ENCODE data around the gene PHACTR1. TPM values are rescaled to one million over a fixed set of nuclear protein-coding genes. Genes with fewer than 3 reads are reported as not detected.

Gene PHACTR1
- polyA plus RNA-seq, 1 donor: 20.1 TPM

DNA sequence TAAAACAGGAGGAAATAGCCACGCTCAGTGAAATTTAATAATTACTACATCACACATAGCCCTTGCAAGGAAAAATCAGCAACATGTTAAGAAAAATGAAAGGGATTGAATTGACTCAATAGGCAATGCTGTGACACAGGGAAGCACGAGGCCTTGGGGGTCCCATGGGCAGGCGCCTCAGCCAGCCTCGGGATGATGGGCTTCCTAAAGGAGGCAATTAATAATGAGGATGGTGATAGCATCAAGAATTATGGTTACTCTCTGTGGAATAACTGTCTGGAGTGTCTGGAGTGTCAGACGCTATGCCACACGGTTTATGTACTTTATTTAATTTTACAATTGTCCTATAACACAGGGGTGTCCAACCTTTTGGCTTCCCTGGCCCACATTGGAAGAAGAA lies 481.6 kb downstream of the PHACTR1 start:
- no peak for DNase-seq

DNA sequence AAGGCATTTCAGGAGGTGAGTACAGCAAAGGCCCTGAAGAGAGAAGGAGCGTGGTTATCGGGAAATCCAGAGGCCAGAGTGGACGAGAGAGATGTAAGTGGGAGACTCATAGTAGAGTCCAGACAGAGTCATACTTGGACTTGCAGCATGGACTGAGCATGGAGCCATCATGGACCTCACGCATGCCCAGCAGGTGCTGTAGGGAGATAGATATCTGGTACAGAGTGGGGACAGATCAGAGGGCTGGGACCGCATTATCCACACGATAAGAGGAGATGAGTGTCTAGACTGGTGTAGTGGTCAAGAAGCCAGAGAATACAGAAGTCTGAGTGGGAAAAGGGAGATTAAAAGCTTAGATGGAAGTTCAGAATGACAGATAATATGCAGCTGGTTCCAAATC lies 484.8 kb downstream of the PHACTR1 start:
- DNase-seq: no peak

DNA sequence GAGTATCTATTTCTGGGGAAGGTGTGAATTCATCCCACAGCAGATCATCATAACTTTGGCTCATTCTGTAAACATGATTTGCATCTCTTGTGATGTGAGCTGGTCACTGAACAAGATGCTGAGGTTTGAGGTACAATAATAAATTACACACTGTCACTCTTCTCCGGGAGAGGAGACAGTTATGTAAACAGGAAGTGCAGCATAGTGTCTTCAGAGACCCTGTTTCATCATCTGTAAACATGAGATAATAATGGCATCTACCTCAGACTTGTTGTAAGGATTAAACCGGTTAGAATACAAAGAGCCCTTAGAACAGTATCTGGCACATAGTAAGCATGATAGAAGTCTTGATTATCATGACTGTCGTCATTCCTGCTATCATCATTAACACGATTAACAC lies 486.6 kb downstream of the PHACTR1 start:
- no peak for DNase-seq

DNA sequence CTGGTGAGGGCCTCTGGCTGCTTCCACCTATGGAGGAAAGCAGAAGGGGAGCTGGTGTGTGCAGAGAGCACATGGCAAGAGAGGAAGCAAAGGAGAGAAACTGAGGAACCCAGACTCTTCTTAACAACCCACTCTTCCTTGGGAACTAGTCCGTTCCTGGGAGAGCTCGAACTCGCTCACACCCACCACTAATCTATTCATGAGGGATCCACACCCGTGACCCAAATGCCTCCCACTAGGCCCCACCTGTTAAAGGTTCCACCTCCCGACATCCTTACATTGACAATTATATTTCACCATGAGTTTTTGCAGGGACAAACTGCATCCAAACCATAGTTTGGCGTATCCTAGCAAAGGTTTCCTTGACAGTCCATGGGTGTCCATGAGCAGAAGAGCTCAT lies 488.5 kb downstream of the PHACTR1 start:
- DNase-seq: no peak

DNA sequence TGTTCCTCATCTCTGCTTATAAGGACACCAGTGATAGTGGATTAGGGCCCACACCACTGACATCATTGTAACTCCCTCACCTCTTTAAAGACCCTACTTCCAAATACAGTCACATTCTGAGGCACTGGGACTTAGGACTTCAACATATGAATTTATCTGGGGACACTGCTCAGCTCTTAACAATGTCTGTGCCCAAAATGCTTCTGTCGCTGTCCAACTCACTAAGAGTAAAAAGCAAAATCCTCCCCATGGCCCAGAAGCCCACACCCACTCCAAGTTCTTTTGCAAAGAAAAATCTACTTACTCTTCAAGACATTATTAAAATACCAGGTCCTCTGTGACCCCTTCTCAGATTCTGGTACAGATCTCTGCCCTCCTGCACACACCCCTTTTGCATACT lies 495.5 kb downstream of the PHACTR1 start:
- DNase-seq: no peak

DNA sequence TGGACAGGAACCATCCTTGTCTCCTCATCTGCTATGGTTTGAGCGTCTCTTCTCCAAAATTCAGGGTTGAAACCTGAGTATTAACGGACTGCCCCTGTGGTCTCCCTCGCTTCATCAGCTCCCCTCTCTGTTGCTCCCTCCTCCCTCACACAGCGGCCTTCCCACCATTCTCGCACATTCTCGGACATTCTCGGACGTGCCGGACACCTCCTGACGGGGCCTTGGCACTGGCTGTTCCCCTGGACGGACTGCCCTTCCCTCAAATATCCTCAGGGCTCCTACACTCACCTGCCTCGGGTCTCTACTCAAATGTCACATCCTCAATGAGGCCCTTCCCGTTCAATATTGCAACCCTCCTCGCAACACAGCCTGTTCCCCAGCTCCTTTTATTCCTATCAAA lies 496.0 kb downstream of the PHACTR1 start:
- no peak for DNase-seq

DNA sequence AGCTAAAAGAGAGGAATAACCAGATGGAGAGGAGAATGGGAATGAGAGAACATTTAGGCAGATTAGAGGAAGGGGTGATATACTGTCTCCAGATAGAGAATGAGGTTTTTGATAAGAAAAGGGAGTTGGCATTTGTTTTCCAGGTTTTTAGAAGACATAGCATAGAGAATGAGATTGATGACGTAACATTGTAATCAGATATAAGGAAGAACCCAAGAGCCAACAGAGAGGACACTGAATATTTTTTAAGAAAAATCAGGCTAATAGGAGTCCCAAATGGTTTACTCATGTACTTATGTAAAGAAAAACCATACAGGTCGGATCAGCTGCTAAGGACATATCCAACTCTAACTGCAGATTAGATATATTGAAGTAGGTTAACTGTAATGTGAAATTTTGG lies 498.8 kb downstream of the PHACTR1 start:
- no peak for DNase-seq

DNA sequence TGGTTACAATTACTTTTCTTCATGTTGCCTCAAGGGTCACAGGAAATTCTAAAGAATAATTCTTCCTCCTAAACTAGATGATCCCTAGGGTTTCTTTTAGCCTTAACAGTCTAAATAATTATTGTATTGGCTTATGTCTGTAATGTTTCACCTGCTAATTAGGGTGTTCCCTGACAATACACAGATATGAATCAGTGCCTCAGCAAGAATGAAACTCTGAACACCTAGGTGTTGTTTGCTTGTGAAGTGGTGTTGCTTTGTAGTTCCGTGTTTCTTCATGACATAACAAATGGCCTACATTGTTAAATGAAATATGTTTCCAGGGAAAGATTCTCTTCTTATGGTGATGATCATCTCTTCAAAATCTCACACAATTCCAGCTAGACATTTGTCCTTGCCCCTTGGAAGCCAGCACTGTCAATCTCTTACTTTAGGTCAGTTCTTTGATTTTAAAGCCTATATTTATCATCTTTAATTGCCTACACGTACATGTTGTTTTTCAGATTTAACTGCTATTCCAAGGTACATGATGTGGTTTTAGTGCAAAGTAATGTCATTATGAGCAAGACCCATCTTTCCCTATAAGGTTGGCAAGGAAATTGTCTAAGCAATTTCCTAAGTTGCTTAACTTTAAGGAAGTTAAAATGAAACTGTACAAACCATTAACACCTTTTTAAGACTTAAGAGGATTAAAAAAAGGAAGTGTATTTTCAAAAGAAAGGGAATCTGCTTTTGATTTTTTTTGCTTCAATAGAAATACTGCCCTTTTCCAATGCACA lies 499.9 kb downstream of the PHACTR1 start:
- DNase-seq: no peak

DNA sequence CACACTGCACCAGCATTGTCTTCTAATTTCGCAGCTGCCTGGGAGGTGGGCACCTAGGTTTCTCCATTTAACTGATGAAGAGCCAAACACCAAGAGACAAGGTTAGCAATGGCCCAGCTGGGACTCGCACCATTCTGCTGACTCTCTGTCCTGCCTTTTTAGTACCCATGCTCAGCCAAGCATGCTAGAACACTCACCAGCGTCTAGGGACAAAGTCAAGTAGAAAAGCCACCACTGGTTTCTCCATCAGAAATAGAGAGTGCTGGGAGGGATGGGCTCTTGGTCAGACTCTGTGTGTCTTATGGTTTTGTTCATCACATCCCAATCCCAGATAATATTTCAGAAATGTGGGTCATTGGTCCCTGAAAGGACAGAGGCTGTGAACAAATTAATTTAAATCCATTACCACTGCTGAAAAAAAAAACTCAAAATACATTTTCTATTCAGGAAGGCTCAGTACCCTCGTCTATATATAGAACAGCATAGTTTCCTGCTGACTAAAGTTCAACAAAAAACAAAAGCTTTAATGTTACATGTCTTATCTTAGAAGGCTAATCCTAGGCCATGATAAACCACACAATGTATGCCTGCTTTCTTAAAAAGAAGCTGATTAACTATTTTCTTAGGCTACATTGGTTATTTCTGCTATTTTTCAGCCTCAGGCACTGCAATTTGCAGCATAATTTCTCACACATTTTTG lies 500.8 kb downstream of the PHACTR1 start:
- no peak for DNase-seq

DNA sequence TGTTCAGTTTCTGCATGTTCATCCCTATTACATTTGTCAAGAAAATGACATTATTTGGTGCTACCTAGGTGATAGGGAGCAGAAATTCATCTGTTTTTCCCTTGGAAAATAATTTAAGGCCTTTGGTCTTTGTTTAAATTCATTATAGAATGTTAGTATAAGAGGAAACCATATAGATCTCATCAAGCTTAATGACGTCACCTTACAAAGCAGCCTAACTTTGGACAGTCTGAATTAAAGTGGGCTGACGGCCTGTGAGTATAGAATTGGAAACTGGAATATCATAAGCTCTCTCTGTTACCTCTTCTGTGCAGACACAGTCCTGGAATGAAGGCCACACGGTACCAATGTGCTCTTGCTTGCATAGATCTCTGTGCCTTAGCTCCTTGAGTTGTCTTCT lies 503.7 kb downstream of the PHACTR1 start:
- DNase-seq: no peak

DNA sequence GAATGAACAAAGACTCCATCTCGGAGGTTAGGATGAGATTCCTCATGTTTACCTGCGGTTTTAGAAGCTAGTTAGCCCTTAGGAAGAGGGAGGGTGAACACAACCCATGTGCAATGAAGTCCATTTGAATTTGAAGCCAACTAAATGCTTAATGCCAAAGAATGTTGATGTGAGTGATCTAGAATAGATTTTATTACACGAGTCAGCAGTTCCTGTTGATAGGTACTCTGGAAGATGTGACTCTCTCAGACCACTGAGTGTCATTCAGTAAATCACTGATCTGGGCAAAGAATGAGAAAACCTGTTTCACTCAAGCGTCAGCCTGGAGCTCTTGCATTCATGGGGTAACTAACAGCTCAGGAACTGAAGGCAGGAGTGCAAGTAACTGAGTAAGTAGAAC lies 505.5 kb downstream of the PHACTR1 start:
- DNase-seq: no peak

DNA sequence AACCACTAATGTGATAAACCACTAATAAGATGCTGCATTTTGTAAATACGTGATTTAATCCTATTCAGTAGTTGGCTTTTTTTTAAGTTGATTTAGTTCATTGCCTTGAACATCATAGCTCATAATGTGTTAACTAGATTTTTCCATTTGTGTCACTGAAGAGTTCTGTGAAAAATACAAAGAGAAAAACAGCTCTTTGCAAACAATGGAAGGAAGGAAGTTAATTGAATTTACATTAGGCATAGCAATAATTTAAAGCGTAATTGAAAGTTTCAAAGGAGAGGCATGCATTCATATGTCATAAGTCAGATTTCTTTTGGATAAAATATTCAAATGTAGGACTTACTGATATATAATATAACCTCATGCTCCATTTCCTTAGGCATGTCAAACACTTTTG lies 509.5 kb downstream of the PHACTR1 start:
- no peak for DNase-seq

DNA sequence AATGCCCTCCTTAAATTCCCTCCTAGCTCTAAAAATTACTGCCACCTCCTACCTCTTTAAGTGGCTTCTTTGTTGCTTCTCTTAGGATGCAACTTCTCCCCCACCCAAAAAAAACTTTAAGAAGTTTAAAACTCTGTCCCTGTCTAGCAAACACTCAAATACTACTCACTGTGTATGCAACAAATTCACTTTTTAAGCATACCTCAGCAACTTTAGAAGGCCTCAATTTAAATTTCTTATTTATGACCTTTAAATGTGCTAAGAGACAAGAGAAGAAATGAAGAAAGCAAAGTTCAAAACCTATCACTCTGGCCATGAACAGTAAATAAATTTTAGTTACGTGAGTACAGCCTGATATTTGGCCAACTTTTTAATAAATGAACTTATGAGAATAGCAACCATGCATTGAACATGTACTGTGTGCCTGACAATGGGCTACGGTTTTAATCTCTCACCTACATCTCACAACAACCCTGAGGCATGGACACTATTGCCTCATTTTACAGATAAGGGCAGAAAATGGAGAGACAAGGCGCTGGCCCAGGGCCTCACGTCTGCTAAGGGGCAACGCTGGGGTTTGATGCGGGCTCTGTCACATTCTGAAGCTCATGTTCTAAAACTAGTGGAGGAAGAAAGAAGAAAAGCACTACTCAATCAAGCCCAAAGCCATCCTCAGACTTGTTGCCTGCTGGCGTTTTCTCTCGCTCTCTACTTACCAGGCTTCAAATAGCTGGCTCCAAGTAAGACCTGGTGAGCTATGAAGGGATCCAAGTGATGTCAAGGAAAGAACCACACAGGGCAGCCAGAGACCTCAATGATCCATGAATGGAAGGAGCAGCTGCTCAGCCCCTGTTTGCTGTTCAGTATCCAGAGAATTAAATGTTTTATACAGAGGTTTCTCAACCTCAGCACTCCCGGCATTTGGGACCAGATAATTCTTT lies 512.0 kb downstream of the PHACTR1 start:
- no peak for DNase-seq

DNA sequence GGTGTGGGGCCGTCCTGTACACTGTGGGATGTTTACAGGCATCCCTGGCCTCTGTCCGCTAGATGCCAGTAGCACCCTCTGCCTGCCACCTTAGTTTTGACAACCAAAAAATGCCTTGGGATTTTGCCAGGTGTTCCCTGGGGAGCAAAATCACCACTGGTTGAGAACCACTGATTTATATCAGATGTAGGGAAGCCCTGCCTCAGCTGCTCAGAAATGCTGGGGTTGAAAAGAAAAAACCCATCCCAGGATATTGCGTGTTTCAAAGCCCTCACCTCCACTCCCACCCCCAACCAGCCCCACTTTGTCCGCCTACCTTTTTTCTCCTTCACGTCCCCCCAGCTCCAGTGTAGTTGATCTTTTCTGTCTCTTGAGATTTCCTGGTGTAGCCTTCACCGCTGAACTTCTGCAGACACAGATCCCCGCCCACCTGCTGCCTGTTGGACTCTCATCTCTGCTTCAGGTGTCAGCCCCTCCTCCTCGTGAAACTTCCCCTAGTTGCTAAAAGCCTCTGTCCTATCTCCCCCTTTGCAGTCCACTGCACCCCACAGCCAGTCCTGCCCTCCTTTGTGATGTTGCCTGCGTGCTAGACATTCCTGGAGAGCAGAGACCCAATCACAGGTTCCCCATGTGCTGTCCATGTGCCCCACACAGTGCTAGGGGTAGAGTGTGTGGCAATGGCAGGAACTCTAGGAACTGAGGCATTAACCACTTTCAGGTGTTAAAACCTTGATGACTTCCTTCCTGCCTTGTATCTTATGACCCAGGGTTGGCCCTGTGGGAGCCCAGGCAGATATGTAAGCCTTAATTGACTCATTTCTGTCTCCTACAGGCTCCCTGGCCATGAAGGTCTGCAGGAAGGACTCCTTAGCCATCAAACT lies 512.9 kb downstream of the PHACTR1 start:
- DNase-seq: no peak

DNA sequence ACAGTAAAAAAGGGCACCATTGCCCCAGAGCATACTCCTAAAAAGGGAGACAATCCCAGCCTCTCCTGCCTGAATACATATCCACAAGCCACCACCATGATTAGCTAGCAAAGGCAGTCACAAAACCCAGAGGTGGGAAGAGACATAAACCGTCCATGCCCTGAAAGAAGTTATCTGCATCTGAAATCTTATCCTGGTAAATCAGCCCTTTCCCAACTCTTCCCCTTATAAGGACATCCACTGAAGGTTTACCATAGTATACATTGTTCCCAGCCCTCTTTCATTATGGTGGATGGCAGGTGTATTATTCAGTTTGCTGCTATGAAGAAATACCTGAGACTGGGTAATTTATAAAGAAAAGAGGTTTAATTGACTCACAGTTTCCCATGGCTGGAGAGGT lies 516.5 kb downstream of the PHACTR1 start:
- DNase-seq: no peak

DNA sequence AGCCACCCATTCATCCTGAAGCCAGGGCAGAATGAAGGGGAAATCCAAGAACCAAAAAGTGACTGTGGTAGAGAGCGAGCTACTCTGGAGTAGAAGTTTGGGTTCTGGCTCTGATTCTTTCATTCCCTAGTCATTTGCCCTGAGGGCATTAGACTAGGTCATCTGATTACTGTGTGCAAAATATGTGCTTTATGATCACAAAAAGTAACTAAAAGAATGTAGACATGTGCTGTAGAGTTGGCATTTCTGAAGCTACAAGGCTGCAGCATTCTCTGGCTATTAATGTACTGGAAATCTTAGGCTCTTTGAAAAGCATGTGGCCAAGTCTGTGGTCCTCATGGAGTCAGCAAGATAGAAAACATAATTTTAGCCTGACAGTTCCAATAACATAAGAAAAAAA lies 517.6 kb downstream of the PHACTR1 start:
- DNase-seq: no peak

DNA sequence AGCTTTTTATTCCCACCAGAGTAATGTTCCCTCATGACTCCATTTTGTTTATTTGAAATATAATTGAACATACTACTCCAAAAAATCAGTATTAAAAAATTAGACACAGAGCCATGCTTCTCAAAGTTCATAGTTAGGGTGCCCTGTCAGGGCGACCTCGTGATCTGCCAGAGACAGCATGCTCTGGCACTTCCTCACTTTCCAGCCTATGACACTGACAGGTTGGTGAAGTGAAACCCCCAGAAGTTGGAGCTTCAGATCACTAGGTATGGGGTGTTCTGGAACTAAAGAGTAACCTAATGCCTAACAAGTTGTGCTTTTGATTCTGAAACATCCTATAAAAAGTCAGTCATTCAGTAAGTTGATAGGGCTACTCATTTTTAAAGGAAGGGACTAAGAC lies 518.8 kb downstream of the PHACTR1 start:
- no peak for DNase-seq

DNA sequence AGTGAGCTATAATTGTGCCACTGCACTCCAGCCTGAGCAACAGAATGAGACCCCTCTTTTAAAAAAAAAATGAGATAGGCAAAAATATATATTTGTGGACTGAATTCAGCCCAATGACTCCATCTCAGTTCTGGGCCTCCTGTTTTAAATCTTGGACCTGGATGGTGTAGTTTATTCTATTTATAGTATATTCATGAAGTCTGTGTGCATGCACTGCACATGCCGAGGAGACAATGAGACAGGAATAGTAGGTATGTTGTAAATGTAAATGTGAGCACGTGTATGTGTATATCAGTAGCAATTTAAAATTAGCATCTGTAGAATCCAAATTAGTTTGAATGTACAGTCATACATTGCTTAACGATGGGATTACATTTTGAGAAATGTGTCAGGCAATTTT lies 520.8 kb downstream of the PHACTR1 start:
- no peak for DNase-seq

DNA sequence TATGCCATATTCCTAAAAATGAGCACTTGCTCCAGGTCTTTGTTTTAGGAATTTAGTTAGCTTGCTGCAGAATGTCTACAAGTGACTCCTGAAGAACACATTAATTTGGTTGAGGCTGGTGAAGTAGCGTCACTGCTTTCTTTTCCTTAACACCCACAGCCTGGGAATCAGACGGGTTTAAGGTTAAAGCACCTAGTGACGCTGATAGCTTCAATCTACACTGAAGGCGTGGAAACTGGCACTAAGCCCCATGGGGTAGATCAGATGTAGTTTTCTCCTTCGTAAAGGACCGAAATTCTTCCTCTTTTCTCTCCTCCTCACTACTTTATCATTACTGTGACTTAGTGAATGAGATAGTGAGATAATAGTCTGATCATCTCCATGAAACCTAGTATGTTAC lies 521.5 kb downstream of the PHACTR1 start:
- DNase-seq: no peak

DNA sequence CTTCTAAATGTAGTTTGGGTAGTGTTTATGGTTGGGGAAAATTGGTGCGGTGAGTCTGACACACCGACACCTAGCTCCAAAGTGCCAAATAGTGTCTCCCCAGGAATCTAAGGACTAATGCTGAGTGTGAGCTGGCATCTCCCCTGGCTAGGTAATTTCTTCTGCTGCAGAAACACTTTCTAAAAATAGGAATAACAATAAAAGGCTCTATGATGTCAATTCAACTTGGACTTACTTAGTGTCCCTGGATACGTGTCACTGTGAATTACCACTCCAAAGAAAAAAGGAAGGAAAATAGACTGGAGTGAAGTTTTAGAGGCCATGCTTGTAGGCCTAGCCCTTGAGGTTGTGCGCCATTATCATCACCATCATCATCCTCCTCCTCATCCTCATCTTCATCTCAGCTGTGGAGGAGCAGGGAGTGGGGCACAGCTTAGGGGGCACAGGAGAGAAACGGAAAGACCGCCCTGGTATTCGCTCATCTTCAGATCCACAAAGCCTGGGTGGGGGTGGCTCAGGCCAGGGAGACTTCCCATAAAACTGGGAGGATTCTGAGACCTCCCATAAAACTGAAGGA lies 522.2 kb downstream of the PHACTR1 start:
- DNase-seq: no peak
